Measurements from ENCODE around the gene MBTD1.

MBTD1 gene

DNA sequence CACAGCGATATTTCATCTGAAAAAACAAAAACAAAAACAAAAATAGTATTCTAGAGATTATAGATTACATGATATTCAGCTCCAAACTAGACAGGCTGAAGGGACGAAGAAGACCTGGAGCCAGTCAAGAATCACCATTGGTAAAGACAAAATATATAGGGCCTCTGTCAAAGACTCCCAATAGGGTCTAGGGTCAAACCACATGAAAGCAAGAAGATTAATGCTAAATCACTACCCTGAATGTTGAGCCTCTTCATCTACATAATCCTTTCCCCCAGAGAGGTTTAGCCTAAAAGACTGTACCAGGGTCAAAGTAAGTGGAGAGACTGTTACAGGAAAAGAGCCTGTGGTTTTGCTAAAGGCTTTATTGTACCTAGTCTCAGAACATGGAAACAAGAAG, 117.3 kb downstream of the MBTD1 start:
- no peak for DNase-seq

DNA sequence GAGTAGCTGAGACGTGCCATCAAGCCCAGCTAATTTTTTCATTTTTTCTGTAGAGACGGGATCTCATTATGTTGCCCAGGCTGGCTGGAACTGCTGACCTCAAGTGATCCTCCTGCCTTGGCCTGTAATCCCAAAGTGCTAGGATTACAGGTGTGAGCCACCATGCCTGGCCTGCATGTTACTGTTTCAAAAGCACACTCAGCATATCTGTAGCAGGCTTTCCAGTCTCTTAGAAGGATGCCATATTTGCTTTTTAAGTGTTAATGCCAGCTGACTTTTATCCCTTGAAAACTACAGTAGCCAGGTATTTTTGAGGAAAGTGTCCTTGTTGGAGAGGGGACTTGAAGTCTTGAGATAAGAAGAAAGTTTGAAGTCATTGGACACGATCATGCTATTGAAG, 123.9 kb downstream of the MBTD1 start:
- DNase-seq = no peak

DNA sequence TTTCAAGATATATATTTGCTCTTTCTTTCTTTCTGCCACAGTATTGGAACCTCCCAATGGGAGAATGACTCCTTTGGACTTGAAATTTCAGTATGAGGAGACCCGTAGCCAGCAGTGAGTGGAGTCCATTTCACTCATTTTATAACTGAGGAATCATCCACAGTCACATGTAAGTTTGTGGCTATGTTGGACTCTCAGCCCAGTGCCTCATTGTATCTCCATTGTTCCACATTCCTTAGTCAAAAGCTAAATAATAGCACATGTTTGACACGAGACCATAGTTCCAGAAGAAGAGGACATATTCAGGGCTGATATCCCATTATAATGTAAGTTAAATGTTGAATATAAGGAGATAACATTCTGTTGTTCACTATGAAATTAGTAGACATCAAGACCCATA, 126.5 kb downstream of the MBTD1 start:
- no peak for DNase-seq

DNA sequence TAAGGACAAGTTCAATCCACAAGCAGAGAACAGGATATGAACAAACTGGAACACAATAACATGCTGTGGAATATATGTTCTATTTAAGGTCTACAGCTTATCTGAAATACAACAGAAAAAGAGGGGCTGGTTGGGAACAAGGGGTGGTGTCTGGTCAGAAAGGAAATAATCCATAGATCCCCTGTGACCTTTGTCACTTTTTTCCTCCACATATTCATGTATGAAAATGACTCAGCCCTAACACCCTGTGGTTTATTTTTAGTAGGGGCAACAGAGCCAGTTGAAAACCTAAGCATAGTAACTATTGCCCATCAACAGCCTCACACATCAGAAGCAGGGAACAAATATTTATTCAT, 126.9 kb downstream of the MBTD1 start:
- no peak for DNase-seq

DNA sequence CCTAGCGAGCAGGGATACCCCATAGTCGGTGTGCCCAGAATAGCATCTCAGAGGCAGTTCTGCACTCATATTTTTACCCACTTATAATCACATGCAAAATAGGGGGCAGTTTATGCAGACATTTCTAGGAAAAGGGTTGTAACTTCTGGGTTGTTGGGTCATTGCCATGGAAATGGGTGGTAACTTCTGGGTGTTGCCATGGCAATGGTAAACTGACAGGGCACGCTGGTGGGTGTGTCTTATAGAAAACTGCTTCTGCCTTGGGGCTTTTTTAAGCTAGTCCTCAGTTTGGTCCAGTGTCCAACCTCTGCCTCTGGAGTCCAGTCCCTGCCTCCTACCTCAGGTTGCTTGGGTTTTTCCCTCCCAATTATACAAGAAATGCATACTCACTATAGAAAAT, 131.8 kb downstream of the MBTD1 start:
- peak; percentile 36 for DNase-seq

Measured in CD4-positive, alpha-beta T cell treated with Interleukin-17A for 1 hour (primary cell).